22Rv1 (cell line): ENCODE measurements around the gene ZNF613.
A peak's percentile ranks its signal among the peaks of the same experiment; 100 is the strongest.

Experiments
- H3K27ac ChIP-seq: fragments of 450-650 bp; 2 replicates; pipeline ENCODE4 v1.5.1; 2017
- ZFX ChIP-seq: fragments of 450-650 bp; IDR thresholded peaks from 2 replicates; pipeline ENCODE4 v1.6.1; 2017; ENCODE audit warnings: antibody characterized with exemption, borderline replicate concordance
- TF ChIP-seq, protein P1 (sequence below): fragments of 450-650 bp; IDR thresholded peaks from 2 replicates; pipeline ENCODE4 v1.5.1; 2017; ENCODE audit warnings: mild to moderate bottlenecking

ZNF613 gene

DNA sequence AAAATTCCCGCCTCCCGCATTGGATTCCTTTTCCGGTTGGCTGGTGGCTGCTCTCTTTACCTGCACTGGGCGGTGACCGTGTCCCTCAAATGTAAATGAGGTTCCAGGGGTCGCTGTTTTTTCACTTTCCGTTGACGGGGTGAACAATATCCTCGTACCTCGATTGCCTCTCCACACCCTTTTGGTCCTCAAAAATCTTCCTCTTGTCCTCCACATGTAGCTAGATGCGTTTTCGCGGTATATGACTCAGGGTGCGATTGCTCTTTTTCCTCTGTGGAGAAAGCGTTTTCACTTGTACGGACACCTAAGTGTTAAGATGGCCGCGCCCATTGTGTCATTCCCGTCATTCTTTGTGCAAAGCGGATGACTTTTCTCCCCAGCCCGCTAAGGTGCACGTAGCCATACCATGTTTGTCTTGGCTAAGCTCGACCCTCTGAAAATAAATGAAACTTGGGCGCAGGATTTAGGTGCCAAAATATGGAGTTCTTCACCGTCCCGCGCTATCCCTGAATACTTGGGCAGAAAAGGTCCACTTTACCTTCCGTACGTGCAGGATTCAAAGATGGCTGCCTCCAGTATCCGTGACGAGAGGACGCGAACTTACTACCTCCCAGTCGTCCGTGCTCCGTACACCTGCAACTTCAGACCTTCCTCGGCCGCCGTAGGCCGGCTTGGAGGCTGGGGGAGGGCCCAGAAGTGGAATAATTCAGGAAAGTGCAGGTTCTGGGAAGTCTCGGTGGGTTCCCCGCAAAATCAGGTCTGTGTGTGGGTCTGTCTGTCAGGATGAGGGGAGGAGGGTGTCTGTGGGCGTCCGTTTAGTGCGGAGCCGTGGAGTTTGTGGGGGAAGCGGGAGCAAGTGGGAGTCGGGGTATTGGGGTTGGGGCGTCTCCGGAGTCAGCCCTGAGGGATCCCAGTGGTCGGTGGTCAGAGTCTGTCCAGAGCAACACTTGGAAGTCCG, at the start of gene ZNF613:
ZNF613 (plus strand) TSS at position 689 of the 958 bp plus-strand sequence. CDS start 8,749 bp downstream, outside the sequence.
- TF ChIP-seq, protein P1, sequence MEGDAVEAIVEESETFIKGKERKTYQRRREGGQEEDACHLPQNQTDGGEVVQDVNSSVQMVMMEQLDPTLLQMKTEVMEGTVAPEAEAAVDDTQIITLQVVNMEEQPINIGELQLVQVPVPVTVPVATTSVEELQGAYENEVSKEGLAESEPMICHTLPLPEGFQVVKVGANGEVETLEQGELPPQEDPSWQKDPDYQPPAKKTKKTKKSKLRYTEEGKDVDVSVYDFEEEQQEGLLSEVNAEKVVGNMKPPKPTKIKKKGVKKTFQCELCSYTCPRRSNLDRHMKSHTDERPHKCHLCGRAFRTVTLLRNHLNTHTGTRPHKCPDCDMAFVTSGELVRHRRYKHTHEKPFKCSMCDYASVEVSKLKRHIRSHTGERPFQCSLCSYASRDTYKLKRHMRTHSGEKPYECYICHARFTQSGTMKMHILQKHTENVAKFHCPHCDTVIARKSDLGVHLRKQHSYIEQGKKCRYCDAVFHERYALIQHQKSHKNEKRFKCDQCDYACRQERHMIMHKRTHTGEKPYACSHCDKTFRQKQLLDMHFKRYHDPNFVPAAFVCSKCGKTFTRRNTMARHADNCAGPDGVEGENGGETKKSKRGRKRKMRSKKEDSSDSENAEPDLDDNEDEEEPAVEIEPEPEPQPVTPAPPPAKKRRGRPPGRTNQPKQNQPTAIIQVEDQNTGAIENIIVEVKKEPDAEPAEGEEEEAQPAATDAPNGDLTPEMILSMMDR: peak; percentile 29
- TF ChIP-seq ZFX: no peak

GRCh38 chr19:51882518-51882917, 44.8 kb upstream of the ZNF613 start:
- no peak overlapping the region for H3K27ac ChIP-seq
- TF ChIP-seq, protein P1: no peak
- no peak for TF ChIP-seq ZFX

More for the DNA sequence above, at the start of gene ZNF613:
- H3K27ac ChIP-seq: peak within 1 kb of the TSS; percentile 81

DNA sequence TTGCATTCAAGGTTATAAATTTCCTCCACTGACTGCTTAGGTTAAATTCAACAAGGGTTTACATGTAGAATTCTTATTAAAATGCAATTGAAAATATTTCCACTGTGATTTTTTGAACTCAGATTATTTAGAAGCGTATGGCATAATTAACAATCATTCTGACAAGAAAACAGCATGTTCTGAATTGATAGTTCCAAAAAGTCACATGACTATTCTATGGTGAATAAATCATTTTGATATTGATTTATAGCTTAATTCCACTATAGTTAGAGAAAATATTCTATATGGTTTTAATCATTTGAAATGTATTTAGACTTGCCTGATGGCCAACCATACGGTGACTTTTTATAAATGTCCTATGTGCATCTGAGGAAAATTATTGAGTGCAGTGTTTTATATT, 42.6 kb upstream of the ZNF613 start:
- TF ChIP-seq ZFX: no peak
- TF ChIP-seq, protein P1: no peak

GRCh38 chr19:51887522-51888498, 39.5 kb upstream of the ZNF613 start, which contains the start of gene ZNF577:
ZNF577 (minus strand) TSS chr19:51887951; CDS start chr19:51880382, 7,569 bp downstream.
- no peak within 1 kb of the TSS for H3K27ac ChIP-seq
- TF ChIP-seq, protein P1: no peak
- no peak for TF ChIP-seq ZFX

More for the DNA sequence above, 42.6 kb upstream of the ZNF613 start:
- no peak overlapping the region for H3K27ac ChIP-seq

DNA sequence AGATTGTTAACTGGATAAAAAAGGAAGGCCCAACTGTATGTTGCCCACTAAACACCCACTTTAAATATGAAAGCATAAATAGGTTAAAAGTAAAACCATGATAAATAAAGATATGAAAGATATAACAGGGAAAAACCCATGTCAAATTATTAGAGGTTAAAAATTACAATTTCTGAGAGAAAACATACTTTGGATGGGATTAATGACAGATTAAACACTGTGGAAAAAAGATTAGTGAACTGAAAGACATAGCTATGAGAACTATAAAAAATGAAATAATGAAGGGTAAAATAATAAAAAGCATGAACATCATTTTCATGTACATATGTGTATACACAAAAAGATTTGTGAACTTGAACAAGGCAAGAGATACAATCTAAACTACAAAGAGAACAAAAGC, 37.3 kb upstream of the ZNF613 start:
- H3K27ac ChIP-seq: no peak overlapping the region
- TF ChIP-seq ZFX: no peak
- TF ChIP-seq, protein P1: no peak

DNA sequence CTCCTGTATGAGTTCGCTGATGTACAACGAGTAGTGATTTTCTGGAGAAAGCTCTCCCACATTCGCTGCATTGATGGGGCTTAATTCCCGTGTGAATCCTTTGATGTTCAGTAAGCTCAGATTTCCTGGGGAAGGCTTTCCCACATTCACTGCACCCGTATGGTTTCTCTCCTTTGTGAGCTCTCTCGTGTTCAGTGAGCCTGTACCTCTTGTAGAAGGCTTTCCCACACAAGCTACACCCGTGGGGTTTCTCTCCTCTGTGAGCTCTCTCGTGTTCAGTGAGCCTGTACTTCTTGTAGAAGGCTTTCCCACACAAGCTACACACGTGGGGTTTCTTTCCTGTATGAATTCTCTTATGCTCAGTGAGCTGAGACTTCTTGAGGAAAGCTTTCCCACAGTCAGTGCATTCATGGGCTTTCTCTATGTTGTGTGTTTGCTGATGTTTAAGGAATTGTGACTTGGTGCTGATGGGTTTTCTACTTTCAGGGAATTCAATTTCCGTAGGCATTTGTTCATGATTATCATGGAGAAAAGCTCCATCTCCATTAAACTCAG, 36.0 kb upstream of the ZNF613 start:
- no peak overlapping the region for H3K27ac ChIP-seq
- no peak for TF ChIP-seq ZFX
- TF ChIP-seq, protein P1: no peak
